Ovary (tissue), 3 donors: Measurements from ENCODE around the gene PAGE4.

Experiments used
- EP300 ChIP-seq: sonication (generic); formaldehyde crosslinking; IDR thresholded peaks from one replicate; pipeline ENCODE4 v1.6.1; 2017; ENCODE audit warnings: antibody characterized with exemption
- POLR2A ChIP-seq: fragments of 450-650 bp; IDR thresholded peaks from one replicate; pipeline ENCODE4 v1.6.1; 2017; ENCODE audit warnings: antibody characterized with exemption, mild to moderate bottlenecking, moderate library complexity
- TF ChIP-seq, protein P1 (sequence below), 3 donors: fragments of 450-650 bp in 2 of 3; fragments of 200-600 bp in 1 of 3; IDR thresholded peaks; one replicate each; pipeline versions ENCODE4 v1.5.1 to v1.8.0; 2016 to 2022; ENCODE audit warnings: antibody characterized with exemption in 3 of 3, mild to moderate bottlenecking in 1 of 3
- donor health status: DM: no; HTN: no; CAD: no.

DNA sequence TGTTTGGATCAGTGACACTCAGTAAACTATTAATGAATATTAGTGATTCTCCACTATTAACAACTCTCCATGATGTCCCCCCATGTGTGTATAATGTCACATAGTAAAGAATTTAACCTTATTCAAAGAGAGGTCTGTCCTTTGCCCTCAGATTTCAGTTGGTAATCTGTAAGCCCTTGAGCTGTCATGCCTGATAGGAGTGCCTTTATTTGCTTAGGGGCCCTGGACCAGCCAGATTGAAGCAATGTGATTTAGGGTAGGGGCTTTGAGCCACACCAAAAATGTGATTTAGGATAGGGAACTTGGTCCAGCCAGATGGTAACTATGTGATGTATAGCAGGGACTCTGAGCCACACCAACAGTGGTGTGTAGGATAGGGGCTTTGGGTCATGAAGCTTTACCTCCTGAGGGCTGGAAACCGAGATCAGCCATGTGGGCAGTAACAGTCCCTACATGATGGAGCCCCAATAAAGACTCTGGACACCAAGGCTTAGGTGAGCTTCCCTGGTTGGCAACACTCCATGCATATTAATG lies 44.3 kb upstream of the PAGE4 start:
- TF ChIP-seq, protein P1, sequence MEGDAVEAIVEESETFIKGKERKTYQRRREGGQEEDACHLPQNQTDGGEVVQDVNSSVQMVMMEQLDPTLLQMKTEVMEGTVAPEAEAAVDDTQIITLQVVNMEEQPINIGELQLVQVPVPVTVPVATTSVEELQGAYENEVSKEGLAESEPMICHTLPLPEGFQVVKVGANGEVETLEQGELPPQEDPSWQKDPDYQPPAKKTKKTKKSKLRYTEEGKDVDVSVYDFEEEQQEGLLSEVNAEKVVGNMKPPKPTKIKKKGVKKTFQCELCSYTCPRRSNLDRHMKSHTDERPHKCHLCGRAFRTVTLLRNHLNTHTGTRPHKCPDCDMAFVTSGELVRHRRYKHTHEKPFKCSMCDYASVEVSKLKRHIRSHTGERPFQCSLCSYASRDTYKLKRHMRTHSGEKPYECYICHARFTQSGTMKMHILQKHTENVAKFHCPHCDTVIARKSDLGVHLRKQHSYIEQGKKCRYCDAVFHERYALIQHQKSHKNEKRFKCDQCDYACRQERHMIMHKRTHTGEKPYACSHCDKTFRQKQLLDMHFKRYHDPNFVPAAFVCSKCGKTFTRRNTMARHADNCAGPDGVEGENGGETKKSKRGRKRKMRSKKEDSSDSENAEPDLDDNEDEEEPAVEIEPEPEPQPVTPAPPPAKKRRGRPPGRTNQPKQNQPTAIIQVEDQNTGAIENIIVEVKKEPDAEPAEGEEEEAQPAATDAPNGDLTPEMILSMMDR (IDR thresholded peaks at IDR 0.05) = no peak
- no peak for TF ChIP-seq POLR2A
- TF ChIP-seq EP300 = no peak
